BE2C (cell line): ENCODE results near the gene TPH2.

Source experiments
- DNase-seq: peaks from one replicate; pipeline ENCODE4 v3.0.0-alpha.2; 2020
- H3K27me3 ChIP-seq: fragments of 250-450 bp; sonication (Bioruptor Pico); 2 replicates; pipeline ENCODE4 v1.5.1; 2020; ENCODE audit warnings: mild to moderate bottlenecking
- H3K36me3 ChIP-seq: fragments of 250-450 bp; sonication (Bioruptor Pico); 2 replicates; pipeline ENCODE4 v1.5.1; 2020; ENCODE audit warnings: mild to moderate bottlenecking
- H3K4me1 ChIP-seq: fragments of 250-450 bp; sonication (Bioruptor Pico); 2 replicates; pipeline ENCODE4 v1.5.1; 2020
- H3K4me3 ChIP-seq: 2 replicates; pipeline ENCODE4 v1.5.1; 2011; ENCODE audit warnings: low read depth, low read length
- H3K9me3 ChIP-seq: fragments of 250-450 bp; sonication (Bioruptor Pico); 2 replicates; pipeline ENCODE4 v1.5.1; 2020
- CTCF ChIP-seq: IDR thresholded peaks from 2 replicates; pipeline ENCODE4 v1.5.1; 2012; ENCODE audit warnings: mild to moderate bottlenecking, low read depth, low read length

TPH2 gene

DNA sequence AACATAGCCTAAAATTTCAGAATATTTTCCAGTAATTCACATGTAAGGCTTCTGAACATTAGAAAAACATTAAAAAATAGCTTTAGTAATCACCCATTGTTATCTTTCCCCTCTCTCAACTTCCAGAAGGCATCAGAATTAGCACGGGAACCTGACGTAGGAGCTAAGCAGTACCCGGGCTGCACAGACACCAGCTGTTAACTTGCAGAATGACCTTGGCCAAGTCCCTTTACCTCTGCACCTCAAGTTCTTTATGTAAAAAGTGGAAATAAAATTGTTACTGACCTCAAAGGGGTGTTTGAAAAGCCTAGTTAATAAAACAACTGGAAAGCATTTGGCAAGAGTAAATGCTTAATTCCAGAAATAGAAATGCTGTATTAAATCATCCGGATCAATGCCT lies 7.2 kb downstream of the TPH2 start:
- Histone ChIP-seq H3K27me3 (no peaks in the 10 kb centered on the region), H3K4me1 (no peaks in the 10 kb centered on the region; the same call in 1 of the 2 replicates), H3K4me3 (no peak overlapping the region), H3K36me3 (no peaks in the 10 kb centered on the region), H3K9me3 (no peaks in the 10 kb centered on the region)
- no peak for DNase-seq
- TF ChIP-seq CTCF = no peak

DNA sequence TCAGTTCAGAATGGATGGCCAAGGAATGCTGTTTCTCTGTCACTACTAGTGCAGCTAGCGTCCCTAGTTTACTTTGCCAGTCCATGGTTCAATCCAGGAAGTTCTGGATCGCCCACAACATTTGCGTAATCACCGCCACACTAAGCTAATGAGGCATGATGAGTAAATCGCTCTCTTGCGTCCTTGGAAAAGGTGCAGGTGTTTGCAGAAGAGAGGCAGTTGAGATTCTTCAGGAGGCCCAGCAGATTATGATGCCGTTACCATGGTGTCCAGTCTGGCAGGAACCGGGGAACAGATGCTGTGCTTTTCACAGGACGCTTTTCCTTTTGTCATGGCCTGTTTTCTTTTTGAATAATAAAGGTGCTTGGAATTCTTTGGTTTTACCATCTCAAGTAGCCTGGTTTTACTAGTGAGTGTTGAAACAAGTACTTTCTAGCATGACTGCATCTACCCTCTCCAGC lies 9.0 kb downstream of the TPH2 start:
- DNase-seq = no peak
- Histone ChIP-seq H3K27me3 (no peaks in the 10 kb centered on the region; the same call in 1 of the 2 replicates), H3K36me3 (no peaks in the 10 kb centered on the region), H3K4me1 (no peaks in the 10 kb centered on the region), H3K9me3 (no peaks in the 10 kb centered on the region), H3K4me3 (no peak overlapping the region)
- no peak for TF ChIP-seq CTCF

DNA sequence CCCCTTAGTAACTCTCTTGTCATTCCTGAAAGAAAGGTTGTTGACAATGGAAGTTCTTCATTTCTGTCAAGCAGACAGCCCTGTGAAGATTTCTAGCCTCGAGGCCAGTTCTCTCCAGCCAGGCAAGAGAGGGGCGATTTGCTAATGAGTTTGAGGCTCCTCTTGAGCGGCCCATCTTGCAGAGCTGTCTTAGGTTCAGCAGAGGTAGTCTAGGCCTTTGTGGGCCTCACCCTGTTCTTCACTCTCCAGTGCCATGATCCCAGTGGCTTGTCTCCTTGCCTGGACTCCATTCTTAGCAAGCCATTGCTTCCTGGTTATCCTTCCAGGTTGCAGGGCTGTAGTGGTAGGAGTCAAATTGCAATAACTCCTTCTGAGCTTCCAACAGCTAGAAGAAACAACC lies 9.7 kb downstream of the TPH2 start:
- TF ChIP-seq CTCF = no peak
- Histone ChIP-seq H3K4me1 (no peaks in the 10 kb centered on the region), H3K27me3 (no peaks in the 10 kb centered on the region; the same call in 1 of the 2 replicates), H3K36me3 (no peaks in the 10 kb centered on the region), H3K9me3 (no peaks in the 10 kb centered on the region), H3K4me3 (no peak overlapping the region)
- no peak for DNase-seq

GRCh38 chr12:71949646-71950045 lies 11.0 kb downstream of the TPH2 start:
- Histone ChIP-seq H3K9me3 (no peaks in the 10 kb centered on the region), H3K27me3 (no peaks in the 10 kb centered on the region; the same call in 1 of the 2 replicates), H3K4me3 (no peak overlapping the region), H3K36me3 (no peaks in the 10 kb centered on the region), H3K4me1 (no peaks in the 10 kb centered on the region)
- no peak for TF ChIP-seq CTCF
- DNase-seq = no peak

DNA sequence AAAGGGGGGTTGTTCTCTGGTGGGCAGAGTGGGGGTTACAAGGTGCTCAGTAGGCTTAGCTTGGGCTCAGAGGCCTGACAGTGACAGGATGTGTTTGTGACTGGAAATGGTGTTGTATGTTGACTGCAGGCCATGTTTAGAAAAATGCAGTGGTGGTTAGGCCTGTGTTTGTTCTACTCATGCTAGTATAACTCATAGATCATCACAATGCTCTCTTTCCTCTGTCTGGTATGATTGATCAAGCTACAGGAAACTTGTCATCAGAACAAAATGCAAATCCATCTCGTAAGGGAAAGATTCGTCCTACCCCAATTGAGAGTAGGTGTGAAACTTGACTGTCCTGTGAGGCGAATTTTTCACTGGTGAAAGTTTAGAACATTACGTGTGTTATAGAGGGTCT lies 11.8 kb downstream of the TPH2 start:
- Histone ChIP-seq H3K36me3 (no peaks in the 10 kb centered on the region), H3K4me3 (no peak overlapping the region), H3K9me3 (no peaks in the 10 kb centered on the region), H3K27me3 (peaks cover 3% of the 10 kb centered on the region; the same call in 1 of the 2 replicates), H3K4me1 (no peaks in the 10 kb centered on the region)
- no peak for TF ChIP-seq CTCF
- DNase-seq = no peak

DNA sequence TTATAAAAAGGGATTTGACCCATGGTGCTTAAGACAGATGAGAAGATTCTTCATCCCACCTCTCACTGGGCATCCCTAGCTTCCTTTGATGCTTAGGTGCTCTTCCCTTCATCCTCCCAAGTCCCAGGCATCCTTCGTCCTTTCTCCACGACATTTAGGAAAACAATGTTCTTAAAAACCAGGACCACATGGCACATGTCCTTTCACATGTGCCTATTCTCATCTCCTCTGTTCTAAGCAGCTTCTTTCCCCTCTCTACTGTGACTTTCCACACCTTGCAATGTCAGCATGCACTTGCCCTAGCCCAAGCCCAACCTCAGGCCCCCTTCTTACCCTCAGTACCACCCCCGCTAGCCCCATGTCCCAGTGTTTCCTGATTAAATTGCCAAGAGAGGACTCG lies 12.2 kb downstream of the TPH2 start:
- H3K4me3 ChIP-seq = no peak overlapping the region
- TF ChIP-seq CTCF = no peak
- H3K36me3 ChIP-seq = no peaks in the 10 kb centered on the region
- DNase-seq = no peak
- H3K4me1 ChIP-seq = no peaks in the 10 kb centered on the region
- no peaks in the 10 kb centered on the region for H3K9me3 ChIP-seq
- H3K27me3 ChIP-seq = peaks cover 3% of the 10 kb centered on the region
